NCI-H226 (cell line): ENCODE measurements around the gene PTCD1.
A peak's percentile ranks its signal among the peaks of the same experiment; 100 is the strongest.
"Not testable (repeated sequence)": the region's sequence is repeated elsewhere in the genome, so short reads cannot be mapped to it uniquely, and the experiment has no call there.

Experiments used
- DNase-seq: peaks from one replicate; pipeline ENCODE4 v3.0.0-alpha.2; 2015

PTCD1 gene

GRCh38 chr7:99448855-99449254 is 10.3 kb upstream of the PTCD1 start:
- DNase-seq, result no peak

- DNase-seq, result no peak
Observed at GRCh38 chr7:99447943-99448342, 9.3 kb upstream of the PTCD1 start.

GRCh38 chr7:99446096-99446495 is 7.5 kb upstream of the PTCD1 start:
- no peak for DNase-seq

GRCh38 chr7:99440195-99440594 is 1.6 kb upstream of the PTCD1 start:
- no peak for DNase-seq

GRCh38 chr7:99437946-99438572 is 539 bp downstream of the PTCD1 start:
- no peak for DNase-seq

- no peak for DNase-seq
Observed at GRCh38 chr7:99433158-99433557, 5.4 kb downstream of the PTCD1 start.

GRCh38 chr7:99431756-99432540 is 6.7 kb downstream of the PTCD1 start:
- not testable (repeated sequence) for DNase-seq

GRCh38 chr7:99429756-99430155 is 8.8 kb downstream of the PTCD1 start:
- DNase-seq, result no peak

- no peak for DNase-seq
Observed at GRCh38 chr7:99428972-99429566, 9.5 kb downstream of the PTCD1 start.

- no peak for DNase-seq
Observed at GRCh38 chr7:99424932-99425730, 13.5 kb downstream of the PTCD1 start.

- DNase-seq, result no peak
Observed at GRCh38 chr7:99422625-99423024, 16.0 kb downstream of the PTCD1 start.

- no peak for DNase-seq
Observed at GRCh38 chr7:99422186-99422585, 16.4 kb downstream of the PTCD1 start.

GRCh38 chr7:99420986-99421385 is 17.6 kb downstream of the PTCD1 start:
- DNase-seq, result no peak

- no peak for DNase-seq
Observed at GRCh38 chr7:99420213-99420612, 18.4 kb downstream of the PTCD1 start.

GRCh38 chr7:99419323-99420021 is 19.1 kb downstream of the PTCD1 start:
- no peak for DNase-seq

GRCh38 chr7:99418260-99418659 is 20.3 kb downstream of the PTCD1 start:
- no peak for DNase-seq

- DNase-seq, result peak; percentile 32
Observed at GRCh38 chr7:99415513-99416127, 23.0 kb downstream of the PTCD1 start.

GRCh38 chr7:99410635-99411034 is 28.0 kb downstream of the PTCD1 start:
- DNase-seq, result no peak

- DNase-seq, result no peak
Observed at GRCh38 chr7:99409806-99410205, 28.8 kb downstream of the PTCD1 start.

GRCh38 chr7:99409192-99409572 is 29.4 kb downstream of the PTCD1 start:
- DNase-seq, result no peak

GRCh38 chr7:99408379-99409191 is 30.0 kb downstream of the PTCD1 start, which contains the start of the genes BUD31 and PDAP1:
BUD31 (plus strand) TSS chr7:99408969; CDS start chr7:99411093, 2,124 bp downstream.
PDAP1 (minus strand) TSS chr7:99408597; CDS start chr7:99408548, 49 bp downstream.
- DNase-seq, result peak; percentile 82
